Activated T-cell treated with anti-CD3 and anti-CD28 coated beads, Interleukin-2, amount 50 U/mL, for 72 hours (primary cell): Measurements from ENCODE around the gene KBTBD4. TPM values are rescaled to one million over a fixed set of nuclear protein-coding genes. Genes with fewer than 3 reads are reported as not detected.
A peak's percentile ranks its signal among the peaks of the same experiment; 100 is the strongest.
"Not testable (repeated sequence)": the region's sequence is repeated elsewhere in the genome, so short reads cannot be mapped to it uniquely, and the experiment has no call there.

Experiments
- ATAC-seq, 2 donors: fragments of 150-1000 bp; cut with Tn5 transposase; replicated peaks in 1 of 2; 2 replicates each; pipeline ENCODE4 v1.10.0; 2021; ENCODE audit warnings: moderate library complexity in 2 of 2, mild to moderate bottlenecking in 1 of 2
- DNase-seq, 2 donors: peaks; one replicate each; pipeline ENCODE4 v3.0.0; 2021 to 2022; ENCODE audit warnings: mixed read lengths in 1 of 2
- H3K27ac Mint-ChIP-seq: one replicate; pipeline ENCODE4 v1.8.0; 2022; ENCODE audit warnings: mild to moderate bottlenecking, moderate library complexity, mixed read lengths
- H3K27me3 Mint-ChIP-seq: one replicate; pipeline ENCODE4 v1.8.0; 2022; ENCODE audit warnings: low read depth, mixed read lengths
- H3K36me3 Mint-ChIP-seq, 2 donors: one replicate each; pipeline ENCODE4 v1.8.0; 2022; ENCODE audit warnings: mixed read lengths in 2 of 2, mild to moderate bottlenecking in 1 of 2; ENCODE audit not compliant: insufficient read depth in 2 of 2
- H3K4me1 Mint-ChIP-seq: one replicate; pipeline ENCODE4 v1.8.0; 2022; ENCODE audit warnings: low read depth, mixed read lengths
- H3K4me3 Mint-ChIP-seq, 2 donors: one replicate each; pipeline ENCODE4 v1.8.0; 2022; ENCODE audit warnings: mild to moderate bottlenecking in 2 of 2, mixed read lengths in 2 of 2, moderate library complexity in 2 of 2
- H3K9me3 Mint-ChIP-seq, 2 donors: one replicate each; pipeline ENCODE4 v1.8.0; 2022; ENCODE audit warnings: mixed read lengths in 2 of 2
- total RNA-seq, 2 donors: library from RNA; stranded (reverse); gene quantifications; one replicate each; pipeline ENCODE4 v1.2.3, GENCODE V29; 2022

The KBTBD4 gene
- total RNA-seq, 2 donors from 2014 or later, result 17.2 to 18.6 TPM

DNA sequence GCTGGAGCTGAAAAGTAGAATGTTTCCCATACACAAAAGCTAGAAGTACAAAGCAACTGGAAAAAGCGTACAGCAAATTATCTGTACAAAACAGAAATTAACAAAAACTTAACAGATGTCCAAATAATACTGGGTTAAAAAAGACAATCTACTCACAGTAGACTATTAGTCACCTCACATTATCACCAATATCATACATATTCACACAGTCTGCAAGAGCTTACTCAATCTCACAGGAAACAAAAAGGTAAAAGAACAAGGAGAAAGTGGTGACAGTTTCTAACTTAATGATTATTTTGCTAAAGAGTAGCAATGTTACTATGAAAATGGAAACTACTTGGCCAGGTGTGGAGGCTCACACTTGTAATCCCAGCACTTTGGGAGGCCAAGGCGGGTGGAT is 37.7 kb downstream of the KBTBD4 start:
- DNase-seq (no peak), ATAC-seq (no peak)
- Mint-ChIP-seq H3K36me3 (peaks cover 1 to 9% of the 10 kb centered on the region in 2 donors), H3K27me3 (no peaks in the 10 kb centered on the region), H3K9me3 (no peaks in the 10 kb centered on the region), H3K27ac (peak overlapping the region; percentile 98), H3K4me3 (peak overlapping the region; percentile 70 to 81), H3K4me1 (peaks cover 71% of the 10 kb centered on the region)

DNA sequence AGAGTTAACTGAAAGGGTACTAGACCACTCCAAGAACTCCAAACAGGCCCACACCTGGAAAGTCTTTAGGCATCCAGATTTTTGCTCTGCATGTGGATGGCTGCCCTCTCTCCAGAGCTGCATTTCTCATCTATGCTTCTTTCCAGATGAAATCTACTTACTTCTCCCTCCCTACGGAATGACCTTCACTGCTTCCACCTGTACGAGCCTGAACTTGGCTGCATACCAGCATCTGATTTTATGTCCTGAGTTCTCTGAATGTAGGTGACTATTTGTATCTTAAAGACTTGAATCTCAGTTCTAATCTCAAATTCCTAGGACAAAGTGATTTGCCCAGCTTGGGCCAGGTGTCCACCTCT is 39.1 kb downstream of the KBTBD4 start:
- Mint-ChIP-seq H3K4me3 (peak overlapping the region; percentile 4 to 81), H3K27me3 (no peaks in the 10 kb centered on the region), H3K4me1 (peaks cover 72% of the 10 kb centered on the region), H3K27ac (peak overlapping the region; percentile 98), H3K9me3 (no peaks in the 10 kb centered on the region), H3K36me3 (peaks cover 1 to 14% of the 10 kb centered on the region in 2 donors)
- DNase-seq (no peak), ATAC-seq (no peak)

DNA sequence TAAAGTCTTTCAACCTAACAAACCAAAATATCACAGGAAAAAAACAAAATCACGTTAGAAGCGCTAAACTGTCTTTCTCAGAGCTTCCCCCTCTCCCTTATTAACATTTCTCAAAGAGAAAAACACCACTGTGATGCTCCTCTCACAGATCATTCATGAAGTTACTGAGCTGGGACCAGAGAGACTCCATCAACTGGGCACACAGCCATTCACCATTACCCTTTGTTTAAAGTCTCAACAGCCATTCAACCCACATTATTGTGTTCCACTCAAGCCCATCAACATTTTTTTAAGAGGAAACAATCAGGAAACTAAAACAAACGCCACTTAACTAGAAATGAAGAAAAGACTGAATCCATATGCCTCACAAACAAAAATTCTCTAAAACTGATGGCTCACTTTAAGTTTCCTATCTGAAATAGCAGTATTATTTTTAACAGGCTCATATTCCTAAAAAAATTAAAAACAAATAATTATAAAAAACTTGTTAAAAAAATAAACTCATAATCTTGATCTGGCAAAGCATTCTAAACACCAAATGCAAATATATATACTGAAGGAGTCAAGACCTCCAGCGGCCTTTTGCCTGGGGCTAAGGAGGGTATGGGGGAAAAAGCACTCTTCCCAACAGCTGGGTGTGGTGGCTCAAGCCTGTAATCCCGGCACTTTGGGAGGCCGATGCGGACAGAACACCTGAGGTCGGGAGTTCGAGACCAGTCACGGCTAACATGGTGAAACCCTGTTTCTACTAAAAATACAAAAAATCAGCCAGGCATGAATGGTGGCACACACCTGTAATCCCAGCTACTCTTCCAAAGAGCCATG is 39.8 kb downstream of the KBTBD4 start:
- Mint-ChIP-seq H3K4me3 (no peak overlapping the region), H3K27me3 (no peaks in the 10 kb centered on the region), H3K36me3 (peaks cover 1 to 14% of the 10 kb centered on the region in 2 donors), H3K4me1 (peaks cover 70% of the 10 kb centered on the region), H3K9me3 (no peaks in the 10 kb centered on the region), H3K27ac (peak overlapping the region; percentile 98)
- DNase-seq, result no peak
- ATAC-seq, result no peak

DNA sequence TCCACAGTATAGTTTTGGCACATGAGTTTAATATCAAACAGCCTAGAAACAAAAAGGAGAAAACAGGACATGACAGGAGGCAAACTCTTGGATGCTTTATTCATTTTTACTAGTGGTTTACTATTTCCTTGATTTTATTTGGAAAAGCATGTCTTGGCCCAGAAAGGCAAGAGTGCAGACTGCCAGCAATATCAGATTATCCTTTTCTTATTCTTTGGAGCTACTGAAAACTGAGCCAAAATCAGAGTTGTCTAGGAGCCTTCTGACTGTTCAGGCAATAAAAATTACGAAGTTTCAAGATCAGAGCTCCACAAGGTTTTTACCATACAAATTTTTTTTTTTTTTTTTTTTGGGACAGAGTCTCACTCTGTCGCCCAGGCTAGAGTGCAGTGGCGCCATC is 41.9 kb downstream of the KBTBD4 start:
- DNase-seq (no peak), ATAC-seq (no peak)
- Mint-ChIP-seq H3K4me1 (peaks cover 73% of the 10 kb centered on the region), H3K36me3 (peaks cover 1 to 14% of the 10 kb centered on the region in 2 donors), H3K4me3 (no peak overlapping the region), H3K27me3 (no peaks in the 10 kb centered on the region), H3K27ac (no peak overlapping the region), H3K9me3 (no peaks in the 10 kb centered on the region)

DNA sequence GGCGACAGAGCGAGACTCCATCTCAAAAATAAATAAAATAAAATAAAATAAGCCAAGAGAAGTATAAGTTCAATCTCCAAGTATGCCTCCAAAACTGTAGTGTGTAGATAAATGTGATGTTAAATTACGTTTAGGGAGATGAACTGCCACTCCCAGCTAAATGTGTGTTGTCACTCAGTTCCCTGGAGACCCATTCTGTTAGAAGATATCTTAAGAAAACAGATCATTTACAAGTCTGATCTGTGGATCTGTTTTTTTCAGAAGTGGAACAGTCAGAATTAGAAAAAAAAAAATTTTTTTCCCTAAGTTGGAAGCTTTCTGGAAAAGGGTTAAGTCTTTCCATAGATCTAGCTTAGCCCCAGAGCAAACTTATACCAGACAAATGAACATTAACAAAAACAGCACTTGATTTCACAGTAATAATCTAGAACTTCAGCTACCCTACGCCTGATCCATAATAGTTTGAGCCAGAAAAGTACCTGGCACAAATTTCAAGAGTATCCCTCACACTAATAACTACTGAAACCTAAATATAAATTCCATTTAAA is 44.0 kb downstream of the KBTBD4 start:
- ATAC-seq, result no peak
- Mint-ChIP-seq H3K36me3 (peaks cover 1 to 9% of the 10 kb centered on the region in 2 donors), H3K27ac (peak overlapping the region; percentile 76), H3K27me3 (no peaks in the 10 kb centered on the region), H3K4me3 (no peak overlapping the region), H3K9me3 (no peaks in the 10 kb centered on the region), H3K4me1 (peaks cover 64% of the 10 kb centered on the region)
- no peak for DNase-seq

DNA sequence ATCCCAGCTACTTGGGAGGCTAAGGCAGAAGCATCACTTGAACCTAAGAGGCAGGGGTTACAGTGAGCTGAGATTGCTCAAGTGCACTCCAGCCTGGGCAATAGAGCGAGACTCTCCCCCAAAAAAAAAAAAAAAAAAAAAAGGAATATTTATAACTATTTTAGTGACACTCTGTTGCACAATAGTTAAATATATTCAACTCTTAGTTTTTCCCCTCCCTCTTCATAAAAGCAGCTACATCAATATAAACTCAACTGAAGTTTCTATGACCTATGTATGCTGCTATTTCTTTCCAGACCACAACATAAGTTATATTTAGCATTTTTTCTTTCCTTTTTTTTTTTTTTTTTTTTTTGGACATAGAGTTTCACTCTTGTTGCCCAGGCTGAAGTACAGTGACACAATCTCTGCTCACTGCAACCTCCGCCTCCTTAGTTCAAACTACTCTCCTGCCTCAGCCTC is 45.0 kb downstream of the KBTBD4 start:
- ATAC-seq (no peak), DNase-seq (no peak)
- Mint-ChIP-seq H3K4me3 (no peak overlapping the region), H3K9me3 (no peaks in the 10 kb centered on the region), H3K27ac (no peak overlapping the region), H3K27me3 (no peaks in the 10 kb centered on the region), H3K4me1 (peaks cover 61% of the 10 kb centered on the region), H3K36me3 (peaks cover 0 to 7% of the 10 kb centered on the region in 2 donors)

DNA sequence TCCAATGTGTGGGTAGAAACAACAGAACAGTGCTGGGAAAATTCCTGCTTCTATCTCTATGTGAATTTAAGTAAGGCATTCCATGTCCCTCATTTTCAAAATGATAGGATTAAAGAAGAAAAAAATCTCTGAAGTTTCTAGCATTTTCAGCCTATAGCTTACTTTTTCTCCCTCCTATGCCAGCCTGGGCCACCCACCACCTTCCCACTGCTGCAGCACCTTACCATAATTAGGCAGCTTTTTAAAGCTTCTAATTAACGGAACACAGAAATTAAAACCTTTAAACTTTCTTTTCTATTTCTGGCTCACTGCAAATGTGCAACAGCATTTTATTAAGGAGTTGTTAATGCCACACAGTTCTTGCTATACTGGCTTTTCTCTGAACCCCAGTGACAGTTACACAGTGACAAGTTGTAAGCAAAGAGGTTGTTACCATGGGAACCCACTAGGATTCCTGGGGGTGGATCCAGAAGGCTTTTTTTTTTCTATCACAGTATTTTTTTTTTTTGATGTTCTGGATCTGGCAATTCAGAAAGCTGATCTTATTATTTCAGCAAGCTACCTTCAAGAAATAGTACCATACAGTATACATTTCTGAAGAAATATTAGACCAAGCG is 46.1 kb downstream of the KBTBD4 start:
- peaks cover 60% of the 10 kb centered on the region for H3K4me1 Mint-ChIP-seq
- no peak overlapping the region for H3K4me3 Mint-ChIP-seq
- DNase-seq, result no peak
- H3K27ac Mint-ChIP-seq, result peak overlapping the region; percentile 76
- no peaks in the 10 kb centered on the region for H3K9me3 Mint-ChIP-seq
- H3K36me3 Mint-ChIP-seq, result peaks cover 0 to 7% of the 10 kb centered on the region in 2 donors
- ATAC-seq, result no peak
- no peaks in the 10 kb centered on the region for H3K27me3 Mint-ChIP-seq

DNA sequence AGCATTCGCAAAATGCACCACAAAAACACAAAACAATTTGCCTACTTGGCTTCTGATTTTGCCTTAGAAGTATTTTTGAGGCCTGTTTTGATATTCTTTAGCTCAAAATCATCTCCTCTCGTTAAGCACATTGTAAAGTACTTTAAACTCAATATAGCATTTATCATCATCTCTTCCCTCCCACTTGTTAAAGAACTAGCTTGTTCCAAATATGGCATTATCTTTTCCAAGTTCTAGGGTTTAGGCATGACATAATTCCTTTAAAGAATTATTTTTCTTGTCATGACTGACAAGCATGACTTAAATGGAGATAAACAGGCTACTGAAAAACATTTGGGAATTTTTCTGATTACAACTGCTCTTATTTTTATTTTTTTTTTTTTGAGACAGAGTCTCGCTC is 47.1 kb downstream of the KBTBD4 start:
- Mint-ChIP-seq H3K27ac (no peak overlapping the region), H3K36me3 (peaks cover 0 to 7% of the 10 kb centered on the region in 2 donors), H3K4me3 (no peak overlapping the region), H3K27me3 (no peaks in the 10 kb centered on the region), H3K9me3 (no peaks in the 10 kb centered on the region), H3K4me1 (peaks cover 60% of the 10 kb centered on the region)
- no peak for DNase-seq
- ATAC-seq, result no peak

DNA sequence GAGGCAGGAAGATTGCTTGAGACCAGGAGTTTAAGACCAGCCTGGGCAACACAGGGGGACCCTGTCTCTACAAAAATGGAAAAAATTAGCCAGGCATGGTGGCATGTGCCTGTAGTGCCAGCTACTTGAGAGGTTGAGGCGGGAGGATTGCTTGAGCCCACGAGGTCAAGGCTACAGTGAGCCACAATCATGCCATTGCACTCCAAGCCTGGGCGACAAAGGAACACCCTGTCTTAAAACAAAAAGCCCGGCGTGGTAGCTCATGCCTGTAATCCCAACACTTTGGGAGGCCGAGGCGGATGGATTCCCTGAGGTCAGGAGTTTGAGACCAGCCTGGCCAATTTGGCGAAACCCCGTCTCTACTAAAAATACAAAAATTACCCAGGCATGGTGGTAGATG is 48.0 kb downstream of the KBTBD4 start:
- Mint-ChIP-seq H3K27ac (peak overlapping the region; percentile 86), H3K4me1 (peaks cover 69% of the 10 kb centered on the region)
- H3K36me3 Mint-ChIP-seq, DNase-seq, H3K9me3 Mint-ChIP-seq, ATAC-seq, H3K27me3 Mint-ChIP-seq, H3K4me3 Mint-ChIP-seq: not testable (repeated sequence)

DNA sequence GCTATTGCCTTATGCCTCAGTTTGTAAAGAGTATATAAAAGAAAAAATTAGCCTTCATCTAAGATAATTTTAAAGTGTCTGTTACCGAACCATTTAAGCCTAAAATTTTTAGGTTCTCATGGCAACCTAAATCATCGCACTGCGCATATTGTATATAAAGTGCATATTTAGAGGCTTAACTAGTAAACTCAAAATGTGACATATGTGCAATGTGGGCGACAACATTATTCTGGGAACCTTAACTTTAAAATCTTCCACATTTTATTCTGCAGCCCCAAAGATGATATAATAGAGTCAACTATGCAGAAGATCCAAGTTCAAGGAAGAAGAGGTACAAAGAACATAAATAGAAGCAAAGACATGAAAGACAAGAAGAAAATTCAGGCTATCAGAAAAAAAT is 48.8 kb downstream of the KBTBD4 start:
- no peak overlapping the region for H3K4me3 Mint-ChIP-seq
- no peaks in the 10 kb centered on the region for H3K27me3 Mint-ChIP-seq
- H3K36me3 Mint-ChIP-seq, result peaks cover 0 to 3% of the 10 kb centered on the region in 2 donors
- DNase-seq (no peak), ATAC-seq (no peak)
- no peaks in the 10 kb centered on the region for H3K9me3 Mint-ChIP-seq
- peaks cover 72% of the 10 kb centered on the region for H3K4me1 Mint-ChIP-seq
- H3K27ac Mint-ChIP-seq, result peak overlapping the region; percentile 86

DNA sequence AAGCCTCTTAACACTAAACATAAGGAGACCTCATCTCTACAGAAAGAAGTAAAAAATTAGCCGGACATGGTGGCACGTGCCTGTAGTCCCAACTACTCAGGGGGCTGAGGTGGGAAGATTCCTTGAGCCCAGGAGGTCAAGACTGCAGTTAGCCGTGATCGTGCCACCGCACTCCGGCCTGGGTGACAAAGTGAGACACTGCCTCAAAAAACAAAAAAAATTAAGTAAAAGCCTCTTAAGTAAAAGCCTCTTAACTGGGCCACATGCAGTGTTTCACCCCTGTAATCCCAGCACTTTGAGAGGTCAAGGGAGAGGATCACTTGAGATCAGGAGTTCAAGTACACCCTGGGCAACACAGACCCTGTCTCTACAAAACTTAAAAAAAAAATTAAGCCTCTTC is 51.6 kb downstream of the KBTBD4 start:
- H3K27ac Mint-ChIP-seq, result no peak overlapping the region
- ATAC-seq (no peak), DNase-seq (no peak)
- peaks cover 0 to 3% of the 10 kb centered on the region in 2 donors for H3K36me3 Mint-ChIP-seq
- H3K4me1 Mint-ChIP-seq, result peaks cover 72% of the 10 kb centered on the region
- no peaks in the 10 kb centered on the region for H3K9me3 Mint-ChIP-seq
- H3K4me3 Mint-ChIP-seq, result no peak overlapping the region
- H3K27me3 Mint-ChIP-seq, result no peaks in the 10 kb centered on the region

DNA sequence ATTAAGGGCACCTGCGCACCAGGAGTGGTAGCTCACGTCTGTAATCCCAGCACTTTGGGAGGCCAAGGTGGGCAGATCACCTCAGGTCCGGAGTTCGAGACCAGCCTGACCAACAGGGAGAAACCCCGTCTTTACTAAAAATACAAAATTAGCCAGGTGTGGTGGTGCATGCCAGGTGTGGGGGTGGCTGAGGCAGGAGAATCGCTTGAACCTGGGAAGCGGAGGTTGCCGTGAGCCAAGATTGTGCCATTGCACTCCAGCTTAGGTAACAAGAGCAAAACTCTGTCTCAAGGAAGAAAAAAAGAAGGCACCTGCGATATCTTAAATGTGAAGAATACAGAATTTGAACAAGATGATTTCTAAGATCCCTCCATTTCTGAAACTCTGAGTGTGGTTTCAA is 52.7 kb downstream of the KBTBD4 start:
- ATAC-seq, H3K27me3 Mint-ChIP-seq, DNase-seq, H3K9me3 Mint-ChIP-seq, H3K36me3 Mint-ChIP-seq, H3K4me3 Mint-ChIP-seq: not testable (repeated sequence)
- Mint-ChIP-seq H3K27ac (peak overlapping the region; percentile 95), H3K4me1 (peaks cover 75% of the 10 kb centered on the region)

DNA sequence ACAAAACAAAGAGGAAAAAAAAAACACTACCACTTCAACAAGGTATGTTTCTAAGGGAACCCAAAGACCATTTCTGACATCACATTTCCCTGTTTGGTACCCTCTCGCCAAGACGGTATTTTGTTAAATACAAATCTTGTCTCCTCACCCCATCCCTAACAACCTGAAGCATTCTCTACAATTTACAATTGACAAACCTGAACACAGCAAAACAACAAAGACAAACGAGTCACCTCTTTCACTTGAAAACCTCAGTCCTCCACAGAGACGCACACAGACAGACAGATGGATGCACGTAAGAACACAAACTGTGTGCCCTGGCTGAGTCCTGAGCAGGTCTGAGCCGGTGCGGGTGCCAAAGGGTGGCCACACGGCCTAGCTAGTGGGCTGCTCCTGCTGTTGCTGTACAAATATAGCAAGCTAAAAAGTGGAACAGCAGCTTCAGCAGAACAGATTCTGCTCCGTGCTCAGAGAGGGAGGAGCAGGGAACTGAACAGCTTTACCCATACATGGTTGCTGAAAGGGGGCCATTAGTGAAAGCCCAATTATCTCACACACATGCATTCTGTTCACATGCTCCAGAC is 54.4 kb downstream of the KBTBD4 start:
- ATAC-seq (peak; percentile 58 to 63), DNase-seq (peak; percentile 26 to 28)
- Mint-ChIP-seq H3K9me3 (no peaks in the 10 kb centered on the region), H3K27me3 (no peaks in the 10 kb centered on the region), H3K4me3 (peak overlapping the region; percentile 75 to 76), H3K36me3 (peaks cover 0 to 5% of the 10 kb centered on the region in 2 donors), H3K27ac (peak overlapping the region; percentile 83), H3K4me1 (peaks cover 77% of the 10 kb centered on the region)
